HG03342 (cell line): ENCODE measurements around the gene C1orf174.
"Not testable (repeated sequence)": the region's sequence is repeated elsewhere in the genome, so short reads cannot be mapped to it uniquely, and the experiment has no call there.

ENCODE experiments used
- ATAC-seq: cut with Tn5 transposase; IDR thresholded peaks from one replicate; pipeline ENCODE4 v1.9.1; 2021; ENCODE audit warnings: mild to moderate bottlenecking, moderate library complexity; ENCODE audit not compliant: unreplicated experiment

The C1orf174 gene

GRCh38 chr1:3926956-3927355, 26.9 kb upstream of the C1orf174 start:
- ATAC-seq: no peak

GRCh38 chr1:3925762-3926161, 25.7 kb upstream of the C1orf174 start:
- ATAC-seq: no peak

- no peak for ATAC-seq
These were observed 25.2 kb upstream of the C1orf174 start for GRCh38 chr1:3925256-3925655.

- ATAC-seq: no peak
These were observed 24.8 kb upstream of the C1orf174 start for GRCh38 chr1:3924825-3925220.

- no peak for ATAC-seq
These were observed 24.2 kb upstream of the C1orf174 start for GRCh38 chr1:3924186-3924824.

- no peak for ATAC-seq
These were observed 23.5 kb upstream of the C1orf174 start for GRCh38 chr1:3923378-3924185.

- ATAC-seq: no peak
These were observed 22.8 kb upstream of the C1orf174 start for GRCh38 chr1:3922851-3923250.

- ATAC-seq: no peak
These were observed 22.2 kb upstream of the C1orf174 start for GRCh38 chr1:3922201-3922725.

GRCh38 chr1:3921765-3922164, 21.7 kb upstream of the C1orf174 start:
- ATAC-seq: no peak

- no peak for ATAC-seq
These were observed 19.6 kb upstream of the C1orf174 start for GRCh38 chr1:3919706-3920105.

GRCh38 chr1:3918966-3919611, 19.0 kb upstream of the C1orf174 start:
- no peak for ATAC-seq

- ATAC-seq: not testable (repeated sequence)
These were observed 18.3 kb upstream of the C1orf174 start for GRCh38 chr1:3918359-3918758.

- ATAC-seq: no peak
These were observed 17.7 kb upstream of the C1orf174 start for GRCh38 chr1:3917761-3918160.

- no peak for ATAC-seq
These were observed 15.6 kb upstream of the C1orf174 start for GRCh38 chr1:3915551-3916121.

GRCh38 chr1:3914911-3915310, 14.8 kb upstream of the C1orf174 start:
- no peak for ATAC-seq

GRCh38 chr1:3914331-3914851, 14.3 kb upstream of the C1orf174 start:
- no peak for ATAC-seq

- ATAC-seq: no peak
These were observed 13.0 kb upstream of the C1orf174 start for GRCh38 chr1:3912809-3913685.

- ATAC-seq: no peak
These were observed 12.1 kb upstream of the C1orf174 start for GRCh38 chr1:3911981-3912808.
